Measurements from ENCODE around the gene DDT.

- TF ChIP-seq SPI1 (IDR thresholded peaks at IDR 0.05; ENCODE audit: borderline replicate concordance, insufficient read depth, low read depth, low read length) (no peak), ELK1 (IDR thresholded peaks at IDR 0.05; ENCODE audit: low read depth, low read length) (no peak), REST (IDR thresholded peaks at IDR 0.05; ENCODE audit: low read depth, low read length) (no peak), ZBTB33 (IDR thresholded peaks at IDR 0.05) (no peak), NR2F1 (conservative IDR thresholded peaks at IDR 0.05) (no peak), EZH2 (IDR thresholded peaks at IDR 0.05; ENCODE audit: borderline replicate concordance, control insufficient read depth, low read depth, low read length) (no peak), BHLHE40 (IDR thresholded peaks at IDR 0.05; ENCODE audit: borderline replicate concordance in 1 of 2, low read depth in 2 of 2, low read length in 1 of 2) (no peak), POLR2AphosphoS5 (IDR thresholded peaks at IDR 0.05; ENCODE audit: low read length) (no peak), POLR2A (IDR thresholded peaks at IDR 0.05; ENCODE audit: low read depth, low read length) (no peak)
- TF ChIP-seq, protein P1, sequence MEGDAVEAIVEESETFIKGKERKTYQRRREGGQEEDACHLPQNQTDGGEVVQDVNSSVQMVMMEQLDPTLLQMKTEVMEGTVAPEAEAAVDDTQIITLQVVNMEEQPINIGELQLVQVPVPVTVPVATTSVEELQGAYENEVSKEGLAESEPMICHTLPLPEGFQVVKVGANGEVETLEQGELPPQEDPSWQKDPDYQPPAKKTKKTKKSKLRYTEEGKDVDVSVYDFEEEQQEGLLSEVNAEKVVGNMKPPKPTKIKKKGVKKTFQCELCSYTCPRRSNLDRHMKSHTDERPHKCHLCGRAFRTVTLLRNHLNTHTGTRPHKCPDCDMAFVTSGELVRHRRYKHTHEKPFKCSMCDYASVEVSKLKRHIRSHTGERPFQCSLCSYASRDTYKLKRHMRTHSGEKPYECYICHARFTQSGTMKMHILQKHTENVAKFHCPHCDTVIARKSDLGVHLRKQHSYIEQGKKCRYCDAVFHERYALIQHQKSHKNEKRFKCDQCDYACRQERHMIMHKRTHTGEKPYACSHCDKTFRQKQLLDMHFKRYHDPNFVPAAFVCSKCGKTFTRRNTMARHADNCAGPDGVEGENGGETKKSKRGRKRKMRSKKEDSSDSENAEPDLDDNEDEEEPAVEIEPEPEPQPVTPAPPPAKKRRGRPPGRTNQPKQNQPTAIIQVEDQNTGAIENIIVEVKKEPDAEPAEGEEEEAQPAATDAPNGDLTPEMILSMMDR (IDR thresholded peaks at IDR 0.05 in 2 of 3, conservative IDR thresholded peaks at IDR 0.05 in 1 of 3; ENCODE audit: control insufficient read depth in 2 of 3, extremely low read depth in 1 of 3, insufficient read depth in 1 of 3, low read depth in 3 of 3, low read length in 3 of 3): no peak
- TF ChIP-seq, protein P2, sequence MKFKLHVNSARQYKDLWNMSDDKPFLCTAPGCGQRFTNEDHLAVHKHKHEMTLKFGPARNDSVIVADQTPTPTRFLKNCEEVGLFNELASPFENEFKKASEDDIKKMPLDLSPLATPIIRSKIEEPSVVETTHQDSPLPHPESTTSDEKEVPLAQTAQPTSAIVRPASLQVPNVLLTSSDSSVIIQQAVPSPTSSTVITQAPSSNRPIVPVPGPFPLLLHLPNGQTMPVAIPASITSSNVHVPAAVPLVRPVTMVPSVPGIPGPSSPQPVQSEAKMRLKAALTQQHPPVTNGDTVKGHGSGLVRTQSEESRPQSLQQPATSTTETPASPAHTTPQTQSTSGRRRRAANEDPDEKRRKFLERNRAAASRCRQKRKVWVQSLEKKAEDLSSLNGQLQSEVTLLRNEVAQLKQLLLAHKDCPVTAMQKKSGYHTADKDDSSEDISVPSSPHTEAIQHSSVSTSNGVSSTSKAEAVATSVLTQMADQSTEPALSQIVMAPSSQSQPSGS (IDR thresholded peaks at IDR 0.05; ENCODE audit: low read length): no peak
These were observed 22.9 kb upstream of the DDT start for GRCh38 chr22:23997092-23997491.

All from GM12878 (cell line).